Measurements from ENCODE around the gene PVALEF.

- TF ChIP-seq E2F1 (CRISPR knock-in tag; IDR thresholded peaks at IDR 0.05), result no peak
- no peak; the same call in 1 of the 2 replicates for TF ChIP-seq HOXA7 (CRISPR knock-in tag; IDR thresholded peaks at IDR 0.05)
- TF ChIP-seq POLR2A (IDR thresholded peaks at IDR 0.05; ENCODE audit: insufficient read depth in 1 of 2, low read depth in 2 of 2, low read length in 2 of 2), result no peak
- no peak for TF ChIP-seq JUNB (CRISPR knock-in tag; IDR thresholded peaks at IDR 0.05; ENCODE audit: borderline replicate concordance)
- no peak for TF ChIP-seq ZNF263 (CRISPR knock-in tag; IDR thresholded peaks at IDR 0.05)
Measured at GRCh38 chr17:81138500-81138899, 26.8 kb upstream of the PVALEF start.
